Occipital lobe (tissue), 2 donors: ENCODE data around the gene CCR1. TPM values are rescaled to one million over a fixed set of nuclear protein-coding genes. Genes with fewer than 3 reads are reported as not detected.
"Not testable (repeated sequence)": the region's sequence is repeated elsewhere in the genome, so short reads cannot be mapped to it uniquely, and the experiment has no call there.

ENCODE experiments used
- DNase-seq: peaks from one replicate; lab custom pipeline; 2025; lab: John Stamatoyannopoulos, UW
- total RNA-seq: library from RNA; depleted of rRNA; stranded (reverse); fragments of >200 nt; gene quantifications from one replicate; pipeline ENCODE4 v1.2.3, GENCODE V29; 2014

The CCR1 gene
- total RNA-seq, 1 donor from 2014 or later, result 1.7 TPM

GRCh38 chr3:46212101-46212500 lies 4.0 kb upstream of the CCR1 start:
- DNase-seq, result no peak

GRCh38 chr3:46209746-46210470 lies 1.8 kb upstream of the CCR1 start:
- DNase-seq, result no peak

GRCh38 chr3:46209053-46209452 lies 940 bp upstream of the CCR1 start:
- DNase-seq, result no peak

GRCh38 chr3:46207514-46207913 lies 599 bp downstream of the CCR1 start:
- DNase-seq, result not testable (repeated sequence)

- DNase-seq, result no peak
Observed at GRCh38 chr3:46206282-46207015, 1.7 kb downstream of the CCR1 start.

GRCh38 chr3:46205286-46205960 lies 2.7 kb downstream of the CCR1 start:
- DNase-seq, result no peak

- no peak for DNase-seq
Observed at GRCh38 chr3:46203681-46204080, 4.4 kb downstream of the CCR1 start.

GRCh38 chr3:46202535-46202934 lies 5.6 kb downstream of the CCR1 start:
- DNase-seq, result no peak

- no peak for DNase-seq
Observed at GRCh38 chr3:46200790-46201189, 7.3 kb downstream of the CCR1 start.

- DNase-seq, result no peak
Observed at GRCh38 chr3:46200211-46200610, 7.9 kb downstream of the CCR1 start.

GRCh38 chr3:46196261-46196957 lies 11.7 kb downstream of the CCR1 start:
- DNase-seq, result no peak

- no peak for DNase-seq
Observed at GRCh38 chr3:46194868-46195553, 13.1 kb downstream of the CCR1 start.

GRCh38 chr3:46193436-46193835 lies 14.7 kb downstream of the CCR1 start:
- no peak for DNase-seq

- DNase-seq, result no peak
Observed at GRCh38 chr3:46192939-46193338, 15.2 kb downstream of the CCR1 start.

- no peak for DNase-seq
Observed at GRCh38 chr3:46191730-46192129, 16.4 kb downstream of the CCR1 start.

GRCh38 chr3:46188708-46189107 lies 19.4 kb downstream of the CCR1 start:
- no peak for DNase-seq

- DNase-seq, result no peak
Observed at GRCh38 chr3:46187876-46188275, 20.2 kb downstream of the CCR1 start.

- no peak for DNase-seq
Observed at GRCh38 chr3:46187341-46187700, 20.8 kb downstream of the CCR1 start.

- no peak for DNase-seq
Observed at GRCh38 chr3:46186471-46187340, 21.4 kb downstream of the CCR1 start.

- DNase-seq, result no peak
Observed at GRCh38 chr3:46184469-46184868, 23.6 kb downstream of the CCR1 start.
